ENCODE data around the gene ARHGAP24. TPM values are rescaled to one million over a fixed set of nuclear protein-coding genes. Genes with fewer than 3 reads are reported as not detected.
A peak's percentile ranks its signal among the peaks of the same experiment; 100 is the strongest.

Gene ARHGAP24
- total RNA-seq, 1 donor from 2014 or later, result 1.5 TPM

- Mint-ChIP-seq H3K27ac (ENCODE audit: unreplicated experiment) (peak overlapping the region; percentile 44), H3K9me3 (no peaks in the 10 kb centered on the region), H3K4me1 (peaks cover 4% of the 10 kb centered on the region), H3K36me3 (ENCODE audit: low read depth) (no peaks in the 10 kb centered on the region), H3K4me3 (no peak overlapping the region), H3K27me3 (ENCODE audit: low read depth) (no peaks in the 10 kb centered on the region)
- no peak for DNase-seq (ENCODE audit: low read depth, low spot score)
- no peak for TF ChIP-seq CTCF (conservative IDR thresholded peaks at IDR 0.05)
Measured at GRCh38 chr4:85724791-85725563, 250.0 kb downstream of the ARHGAP24 start.

GRCh38 chr4:85725721-85726170 lies 250.8 kb downstream of the ARHGAP24 start:
- no peaks in the 10 kb centered on the region for H3K27me3 Mint-ChIP-seq (ENCODE audit: low read depth)
- H3K36me3 Mint-ChIP-seq (ENCODE audit: low read depth), result no peaks in the 10 kb centered on the region
- H3K4me1 Mint-ChIP-seq, result peaks cover 4% of the 10 kb centered on the region
- no peak for TF ChIP-seq CTCF (conservative IDR thresholded peaks at IDR 0.05)
- DNase-seq (ENCODE audit: low read depth, low spot score), result no peak
- no peak overlapping the region for H3K4me3 Mint-ChIP-seq
- H3K9me3 Mint-ChIP-seq, result no peaks in the 10 kb centered on the region
- H3K27ac Mint-ChIP-seq (ENCODE audit: unreplicated experiment), result no peak overlapping the region

GRCh38 chr4:85726555-85726954 lies 251.6 kb downstream of the ARHGAP24 start:
- Mint-ChIP-seq H3K4me1 (peaks cover 4% of the 10 kb centered on the region), H3K27ac (ENCODE audit: unreplicated experiment) (no peak overlapping the region), H3K9me3 (no peaks in the 10 kb centered on the region), H3K27me3 (ENCODE audit: low read depth) (no peaks in the 10 kb centered on the region), H3K36me3 (ENCODE audit: low read depth) (no peaks in the 10 kb centered on the region), H3K4me3 (no peak overlapping the region)
- no peak for DNase-seq (ENCODE audit: low read depth, low spot score)
- no peak for TF ChIP-seq CTCF (conservative IDR thresholded peaks at IDR 0.05)

GRCh38 chr4:85728464-85728863 lies 253.5 kb downstream of the ARHGAP24 start:
- Mint-ChIP-seq H3K4me1 (peaks cover 9% of the 10 kb centered on the region), H3K4me3 (no peak overlapping the region), H3K9me3 (no peaks in the 10 kb centered on the region), H3K36me3 (ENCODE audit: low read depth) (no peaks in the 10 kb centered on the region), H3K27me3 (ENCODE audit: low read depth) (no peaks in the 10 kb centered on the region), H3K27ac (ENCODE audit: unreplicated experiment) (no peak overlapping the region)
- no peak for TF ChIP-seq CTCF (conservative IDR thresholded peaks at IDR 0.05)
- DNase-seq (ENCODE audit: low read depth, low spot score), result no peak

GRCh38 chr4:85732124-85732523 lies 257.2 kb downstream of the ARHGAP24 start:
- H3K4me1 Mint-ChIP-seq, result peaks cover 4% of the 10 kb centered on the region

More at GRCh38 chr4:85732124-85732523, 257.2 kb downstream of the ARHGAP24 start:
- no peaks in the 10 kb centered on the region for H3K27me3 Mint-ChIP-seq (ENCODE audit: low read depth)
- H3K27ac Mint-ChIP-seq (ENCODE audit: unreplicated experiment), result no peak overlapping the region
- no peak overlapping the region for H3K4me3 Mint-ChIP-seq
- TF ChIP-seq CTCF (conservative IDR thresholded peaks at IDR 0.05), result no peak
- H3K9me3 Mint-ChIP-seq, result no peaks in the 10 kb centered on the region
- DNase-seq (ENCODE audit: low read depth, low spot score), result no peak
- no peaks in the 10 kb centered on the region for H3K36me3 Mint-ChIP-seq (ENCODE audit: low read depth)

All from neural crest cell (in vitro differentiated cells).